Activated CD4-positive, alpha-beta T cell treated with anti-CD3 and anti-CD28 coated beads, Interleukin-2, amount 50 U/mL, for 4 hours (primary cell): ENCODE results near the gene PLEK2.
"Not testable (repeated sequence)": the region's sequence is repeated elsewhere in the genome, so short reads cannot be mapped to it uniquely, and the experiment has no call there.

ENCODE experiments used
- DNase-seq, 2 experiments: peaks; one replicate each; pipeline ENCODE4 v3.0.0-alpha.2; 2020

PLEK2 gene, protein sequence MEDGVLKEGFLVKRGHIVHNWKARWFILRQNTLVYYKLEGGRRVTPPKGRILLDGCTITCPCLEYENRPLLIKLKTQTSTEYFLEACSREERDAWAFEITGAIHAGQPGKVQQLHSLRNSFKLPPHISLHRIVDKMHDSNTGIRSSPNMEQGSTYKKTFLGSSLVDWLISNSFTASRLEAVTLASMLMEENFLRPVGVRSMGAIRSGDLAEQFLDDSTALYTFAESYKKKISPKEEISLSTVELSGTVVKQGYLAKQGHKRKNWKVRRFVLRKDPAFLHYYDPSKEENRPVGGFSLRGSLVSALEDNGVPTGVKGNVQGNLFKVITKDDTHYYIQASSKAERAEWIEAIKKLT

DNA sequence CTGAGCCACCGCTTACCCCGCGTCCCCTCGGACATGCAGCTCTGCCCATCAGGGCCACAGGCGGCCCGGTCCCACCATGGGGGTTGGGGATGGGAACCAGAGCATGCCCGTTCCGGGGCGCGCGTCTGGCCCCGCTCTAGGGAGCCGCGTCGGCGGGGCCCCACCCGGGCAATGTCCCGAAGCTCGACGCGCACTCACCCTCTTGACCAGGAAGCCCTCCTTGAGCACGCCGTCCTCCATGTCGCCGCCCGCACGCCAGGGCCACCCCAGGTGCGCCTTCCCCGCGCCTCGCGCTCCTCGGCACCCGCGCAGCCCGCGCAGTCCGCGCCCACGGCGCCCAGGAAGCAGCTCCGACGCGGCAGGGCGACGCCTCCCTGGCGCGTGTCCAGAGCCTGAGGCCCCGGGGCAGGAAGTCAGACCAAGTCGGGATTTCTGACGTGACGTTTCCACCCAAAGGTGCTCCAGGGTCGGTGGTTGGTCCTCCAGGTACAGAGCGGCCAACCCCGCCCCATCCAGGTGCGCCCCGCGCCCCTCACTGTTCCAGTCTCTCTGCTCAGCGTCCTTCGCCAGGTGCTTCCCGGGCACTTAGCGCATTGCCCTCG is at the start of gene PLEK2:
TSS of gene PLEK2 (minus strand) at position 346 of the 602 bp plus-strand sequence. CDS start at position 240, 106 bp downstream.
- peak; percentile 30 to 34 for DNase-seq

DNA sequence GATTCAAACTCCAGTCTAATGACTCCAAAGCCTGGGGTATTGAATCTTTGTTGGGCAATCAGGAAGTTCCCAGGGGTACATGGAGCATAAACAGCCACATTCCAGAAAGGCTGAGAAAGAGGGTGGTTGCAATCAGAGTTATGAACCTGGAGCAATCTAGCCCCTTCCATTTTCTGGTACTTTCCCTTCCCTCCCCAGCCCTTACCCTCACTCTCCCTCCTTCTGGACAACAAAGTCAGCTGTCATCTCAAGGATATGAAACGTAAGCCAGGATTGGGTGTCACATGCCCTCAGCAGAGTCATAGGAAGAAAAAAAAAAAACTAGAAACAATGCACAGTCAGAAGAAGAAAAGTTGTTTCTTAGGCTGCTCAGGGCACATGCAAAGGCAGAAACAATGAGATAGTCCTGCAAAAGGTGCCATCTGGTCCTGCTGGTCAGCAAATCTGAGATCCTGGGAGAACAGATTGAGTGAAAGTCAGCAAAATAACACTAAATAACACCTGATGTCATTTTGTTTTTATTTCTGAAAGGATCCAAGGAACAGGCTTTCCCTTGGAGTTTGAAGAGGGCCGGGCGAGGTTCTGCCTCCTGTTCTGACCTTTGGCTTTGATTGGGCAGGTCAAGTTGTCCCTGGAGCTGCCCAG is 49.5 kb upstream of the PLEK2 start:
- DNase-seq, result no peak

DNA sequence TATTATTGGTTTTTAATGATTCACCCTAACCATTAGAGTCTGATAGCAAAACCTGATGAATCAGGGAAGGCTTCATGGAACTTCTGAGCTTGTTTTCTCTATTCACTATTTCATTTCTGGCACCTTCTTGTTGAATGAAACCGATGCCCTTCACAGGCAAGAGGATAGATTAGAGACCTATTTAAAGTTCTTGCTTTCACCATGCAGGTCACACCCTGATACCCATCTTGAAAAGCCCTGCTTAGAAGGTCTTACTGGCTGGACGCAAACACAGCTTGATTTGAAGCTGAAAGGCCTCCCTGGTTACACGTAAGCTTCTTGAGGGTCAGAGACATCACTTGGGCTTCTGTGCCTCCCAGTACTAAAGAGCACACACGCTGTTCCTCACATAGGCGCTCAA is 47.4 kb upstream of the PLEK2 start:
- no peak for DNase-seq

DNA sequence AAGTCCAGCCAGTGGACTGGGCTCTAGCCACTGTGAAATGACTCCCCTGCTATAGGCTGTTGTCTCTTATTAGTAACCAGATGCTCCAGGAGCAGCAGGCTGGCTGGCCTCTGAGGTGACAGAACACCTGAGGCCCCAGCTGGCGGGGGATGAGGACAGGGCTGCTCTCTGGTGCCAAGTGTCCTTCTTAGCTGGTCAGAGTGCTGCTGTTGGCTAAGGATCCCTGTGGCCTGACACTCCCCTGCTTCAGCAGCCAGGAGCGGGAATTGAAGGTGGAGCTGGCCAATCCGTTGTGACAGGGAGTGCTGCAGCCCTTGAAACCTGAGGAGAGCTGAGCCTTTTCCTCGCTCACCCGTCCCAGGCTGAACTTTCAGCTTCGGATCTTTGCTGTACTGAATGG is 45.8 kb upstream of the PLEK2 start:
- no peak for DNase-seq

DNA sequence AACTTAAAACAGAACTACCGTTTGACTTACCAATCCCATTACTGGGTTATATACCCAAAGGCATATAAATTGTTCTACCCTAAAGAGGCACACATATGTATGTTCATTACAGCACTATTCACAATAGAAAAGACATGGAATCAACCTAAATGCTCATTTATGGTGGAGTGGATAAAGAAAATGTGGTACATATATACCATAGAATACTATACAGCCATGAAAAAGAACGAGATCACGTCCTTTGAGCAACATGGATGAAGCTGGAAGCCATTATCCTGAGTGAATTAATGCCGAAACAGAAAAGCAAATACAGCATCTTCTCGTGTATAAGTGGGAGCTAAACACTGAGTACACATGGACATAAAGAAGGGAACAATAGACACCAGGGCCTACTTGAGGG is 44.8 kb upstream of the PLEK2 start:
- DNase-seq, result no peak

DNA sequence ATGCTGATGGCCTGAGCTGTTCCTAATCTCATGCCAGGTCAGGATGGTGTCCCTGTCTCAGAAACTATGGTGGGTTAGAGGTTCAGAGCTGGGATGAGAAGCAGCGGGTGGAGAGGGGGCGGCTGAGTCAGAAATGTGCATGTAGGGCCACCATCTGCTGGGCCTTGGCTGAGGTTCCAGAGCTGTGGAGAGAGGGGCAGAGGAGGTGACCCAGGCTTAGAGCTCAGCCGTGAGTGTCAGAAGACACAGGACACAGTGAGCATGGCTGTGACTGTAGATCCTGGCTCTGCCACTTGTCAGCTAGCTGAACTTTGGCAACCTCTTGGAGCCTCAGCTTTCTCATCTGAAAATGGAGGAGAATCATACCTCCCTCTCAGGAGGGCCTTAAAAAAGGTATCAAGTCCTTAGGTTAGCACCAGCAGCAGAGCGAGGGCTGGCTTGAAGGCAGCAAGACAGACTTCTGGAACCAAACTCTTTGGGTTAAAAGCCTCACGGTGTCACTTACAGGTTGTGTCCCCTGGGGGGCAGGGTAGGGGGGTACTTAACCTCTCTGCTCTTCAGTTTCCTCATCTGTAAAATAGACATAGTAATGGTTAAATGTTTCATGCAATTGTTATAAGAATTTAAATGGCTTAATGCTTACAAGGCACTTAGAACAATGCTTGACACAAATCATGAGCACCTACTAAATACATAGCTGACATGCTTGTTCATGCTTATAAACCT is 41.8 kb upstream of the PLEK2 start:
- no peak for DNase-seq

DNA sequence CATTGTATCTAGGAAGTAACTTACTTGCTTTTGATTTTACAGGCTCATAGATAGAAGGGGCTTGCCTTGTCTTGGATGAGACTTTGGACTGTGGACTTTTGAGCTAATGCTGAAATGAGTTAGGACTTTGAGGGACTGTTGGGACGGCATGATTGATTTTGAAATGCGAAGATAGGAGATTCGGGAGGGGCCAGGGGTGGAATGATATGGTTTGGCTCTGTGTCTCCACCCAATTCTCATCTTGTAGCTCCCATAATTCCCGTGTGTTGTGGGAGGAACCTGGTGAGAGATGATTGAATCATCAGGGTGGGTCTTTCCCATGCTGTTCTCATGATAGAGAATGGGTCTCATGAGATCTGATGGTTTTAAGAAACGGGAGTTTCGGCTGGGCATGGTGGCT is 39.7 kb upstream of the PLEK2 start:
- not testable (repeated sequence) for DNase-seq

DNA sequence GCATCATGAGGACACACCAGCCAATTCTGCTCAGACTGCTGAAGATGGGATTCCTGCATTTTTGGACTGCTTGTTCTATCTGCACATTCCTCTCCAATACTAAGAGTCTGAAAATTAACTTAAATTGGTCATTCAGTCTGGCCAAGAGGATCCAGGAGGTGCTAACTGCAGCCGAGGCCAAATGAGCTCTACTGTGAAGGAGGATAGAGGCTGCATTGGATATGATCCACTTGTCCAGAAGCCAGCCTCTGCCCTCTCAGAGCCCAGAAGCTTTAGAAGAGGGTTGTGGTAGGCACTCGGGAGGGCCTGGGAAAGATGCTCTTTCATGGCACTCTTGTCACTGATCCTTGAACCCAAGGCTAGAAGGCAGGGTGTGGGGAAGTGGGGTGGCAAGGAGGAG is 37.1 kb upstream of the PLEK2 start:
- no peak for DNase-seq

DNA sequence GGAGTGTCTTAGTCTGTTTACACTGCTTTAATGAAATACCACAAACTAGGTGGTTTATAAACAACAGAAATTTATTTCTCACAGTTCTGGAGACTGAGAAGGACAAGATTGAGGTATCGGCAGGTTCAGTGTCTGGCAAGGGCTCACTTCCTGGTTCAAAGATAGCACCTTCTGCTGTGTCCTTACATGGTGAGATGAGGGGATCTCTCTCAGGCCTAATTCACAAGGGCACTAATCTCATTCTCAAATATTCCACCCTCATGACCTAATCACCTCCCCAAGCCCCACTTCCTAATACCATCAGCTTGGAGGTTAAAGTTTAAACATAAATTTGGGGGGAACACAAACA is 35.0 kb upstream of the PLEK2 start:
- DNase-seq, result no peak

DNA sequence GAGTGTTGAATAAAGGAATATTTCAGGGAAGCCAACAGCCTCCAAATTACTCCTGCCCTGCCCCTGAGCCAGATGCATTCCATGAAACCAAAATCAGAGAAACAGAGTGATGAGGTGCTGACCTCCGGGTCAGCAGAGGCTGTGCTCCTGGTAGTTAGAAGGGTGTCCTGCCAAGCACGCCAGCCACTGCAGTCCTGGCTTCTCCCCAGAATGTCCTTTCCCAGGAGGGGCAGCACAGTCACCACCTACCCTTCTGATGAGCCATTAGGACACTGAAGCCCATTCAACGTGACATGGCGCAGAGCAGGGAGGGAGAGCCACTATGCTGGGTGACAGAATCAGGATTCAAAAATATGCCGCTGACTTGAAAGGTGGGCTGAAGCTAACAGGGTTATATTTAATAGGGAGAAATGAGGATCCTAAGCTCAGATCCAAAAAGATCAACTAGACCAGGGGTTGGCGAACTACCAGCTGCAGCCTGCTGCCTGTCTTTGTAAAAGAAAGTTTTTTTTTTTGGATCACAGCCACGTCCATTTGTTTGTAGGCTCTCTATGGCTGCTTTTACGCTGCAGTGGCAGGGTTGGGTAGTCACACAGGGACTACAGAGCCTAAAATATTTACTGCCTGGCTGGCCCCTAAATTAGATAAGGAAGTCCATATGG is 34.5 kb upstream of the PLEK2 start:
- no peak for DNase-seq

DNA sequence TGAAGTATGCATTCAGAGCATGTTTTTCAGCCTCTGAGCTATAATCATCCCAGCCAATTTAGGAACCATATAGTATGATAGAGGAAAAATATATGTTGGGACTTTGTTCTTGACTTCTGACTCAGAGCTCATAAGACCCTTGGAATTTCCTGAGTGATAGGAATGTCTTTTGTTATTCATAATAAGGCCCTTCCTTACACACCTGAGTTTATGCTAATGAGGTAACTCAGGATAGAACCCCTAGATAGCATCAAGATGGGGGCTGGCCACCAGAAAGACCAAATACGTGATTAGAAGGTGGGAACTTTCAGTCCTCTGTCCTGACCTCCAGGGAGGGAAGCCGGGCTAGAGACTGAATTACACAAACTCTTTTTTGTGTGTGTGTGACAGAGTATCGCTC is 32.4 kb upstream of the PLEK2 start:
- DNase-seq, result no peak

DNA sequence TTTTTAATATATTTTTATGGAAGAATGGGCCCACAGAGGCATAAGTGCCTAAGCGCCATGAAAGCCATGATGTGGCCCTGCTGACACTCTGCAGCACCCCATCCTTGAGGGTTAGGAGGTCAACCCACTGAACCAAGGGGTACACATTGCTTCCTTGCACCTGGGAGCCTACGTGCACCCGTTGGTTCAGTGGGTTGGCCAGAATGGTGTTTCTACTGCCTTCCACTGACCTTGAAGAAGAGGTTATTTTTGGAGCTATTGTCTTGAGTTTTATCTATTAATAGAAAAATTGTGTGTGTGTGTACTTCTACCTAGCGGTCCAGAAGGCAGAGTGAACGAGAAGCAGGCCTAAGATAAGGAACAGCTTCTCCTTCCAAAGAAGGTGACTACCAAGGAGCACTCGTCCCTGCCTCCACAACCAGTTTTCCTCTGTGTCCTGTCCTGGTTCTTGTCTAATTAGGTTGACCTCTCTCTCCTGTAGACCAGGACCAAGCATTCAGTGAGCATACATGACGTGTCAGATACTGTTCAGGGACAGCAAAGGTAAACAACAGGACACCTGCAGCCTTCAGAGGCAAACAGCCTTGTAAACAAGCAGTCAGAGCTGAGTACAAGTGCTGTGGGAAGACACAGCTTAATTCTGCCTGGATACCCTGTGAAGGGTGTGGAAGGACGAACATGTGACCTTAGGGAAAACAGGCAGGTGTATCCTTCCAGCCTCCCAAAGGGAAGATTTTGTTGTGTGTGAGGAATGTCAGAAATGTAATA is 30.4 kb upstream of the PLEK2 start:
- DNase-seq, result no peak

DNA sequence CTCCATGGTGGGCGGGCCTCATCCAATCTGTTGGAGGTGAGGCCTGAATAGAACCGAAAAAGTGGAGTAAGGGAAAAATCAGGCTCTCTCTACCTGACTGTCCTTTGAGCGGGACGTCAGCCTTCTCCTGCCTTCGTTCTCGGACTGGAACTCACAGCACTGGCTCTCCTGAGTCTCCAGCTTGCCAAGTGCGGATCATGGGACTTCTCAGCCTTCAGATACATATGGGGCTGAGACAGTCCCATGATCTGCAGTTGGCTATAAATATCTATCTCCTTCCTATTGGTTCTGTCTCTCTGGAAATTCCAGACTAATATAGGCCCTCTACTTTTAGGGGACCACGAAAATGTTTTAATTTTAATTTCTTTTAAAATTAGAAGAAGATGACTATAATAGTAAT is 29.7 kb upstream of the PLEK2 start:
- DNase-seq, result no peak

DNA sequence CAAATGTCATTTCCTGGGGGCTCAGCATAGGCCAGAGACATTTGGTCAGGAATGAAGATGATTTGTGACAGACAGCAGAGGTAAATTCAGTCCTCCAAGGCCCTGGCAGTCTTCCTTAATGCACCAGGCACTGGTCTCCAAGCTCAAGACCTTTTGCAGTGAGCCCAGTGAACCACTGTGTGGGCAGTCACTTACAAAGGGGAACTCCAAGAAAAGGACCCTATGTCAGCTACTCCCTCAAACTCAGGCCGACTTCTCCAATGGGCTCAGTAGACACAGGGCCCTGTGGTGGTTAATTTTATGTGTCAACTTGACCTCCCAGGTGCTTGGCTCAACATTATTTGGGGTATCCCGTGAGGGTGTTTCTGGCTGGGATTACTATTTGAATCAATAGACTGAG is 29.3 kb upstream of the PLEK2 start:
- DNase-seq, result no peak

DNA sequence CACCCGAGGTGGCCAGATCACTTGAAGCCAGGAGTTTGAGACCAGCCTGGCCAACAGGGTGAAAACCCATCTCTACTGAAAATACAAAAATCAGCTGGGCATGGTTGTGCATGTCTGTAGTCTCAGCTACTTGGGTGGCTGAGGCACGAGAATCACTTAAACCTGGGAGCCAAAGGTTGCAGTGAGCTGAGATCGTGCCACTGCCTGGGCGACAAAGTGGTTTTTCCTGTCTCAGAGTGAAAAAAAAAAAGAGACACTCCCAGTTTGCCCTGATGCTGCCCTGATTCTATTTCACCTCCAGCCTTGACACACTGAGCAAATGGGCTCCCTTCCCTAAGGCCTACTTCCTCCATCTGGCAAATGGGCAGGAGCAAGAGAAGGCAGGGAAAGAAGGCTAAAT is 28.5 kb upstream of the PLEK2 start:
- DNase-seq, result no peak

DNA sequence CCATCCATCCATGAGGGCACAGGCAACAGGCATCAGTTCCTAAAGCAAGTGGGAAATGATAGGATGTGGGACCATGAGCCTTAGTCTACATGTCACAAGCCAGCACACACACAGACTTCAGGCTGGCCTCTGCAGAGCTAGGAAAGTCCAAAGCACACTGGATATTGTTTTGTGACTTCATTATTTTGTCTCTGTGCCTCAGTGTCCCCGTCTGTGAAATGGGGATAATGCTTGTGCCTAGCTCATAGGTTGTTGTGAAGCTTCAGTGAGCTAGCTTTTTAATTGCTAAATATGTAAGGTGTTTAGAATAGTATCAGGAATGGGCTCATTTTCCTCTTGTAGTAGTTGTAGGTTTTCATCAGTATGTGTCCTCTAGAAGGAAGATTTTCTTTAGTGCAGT is 27.0 kb upstream of the PLEK2 start:
- no peak for DNase-seq

DNA sequence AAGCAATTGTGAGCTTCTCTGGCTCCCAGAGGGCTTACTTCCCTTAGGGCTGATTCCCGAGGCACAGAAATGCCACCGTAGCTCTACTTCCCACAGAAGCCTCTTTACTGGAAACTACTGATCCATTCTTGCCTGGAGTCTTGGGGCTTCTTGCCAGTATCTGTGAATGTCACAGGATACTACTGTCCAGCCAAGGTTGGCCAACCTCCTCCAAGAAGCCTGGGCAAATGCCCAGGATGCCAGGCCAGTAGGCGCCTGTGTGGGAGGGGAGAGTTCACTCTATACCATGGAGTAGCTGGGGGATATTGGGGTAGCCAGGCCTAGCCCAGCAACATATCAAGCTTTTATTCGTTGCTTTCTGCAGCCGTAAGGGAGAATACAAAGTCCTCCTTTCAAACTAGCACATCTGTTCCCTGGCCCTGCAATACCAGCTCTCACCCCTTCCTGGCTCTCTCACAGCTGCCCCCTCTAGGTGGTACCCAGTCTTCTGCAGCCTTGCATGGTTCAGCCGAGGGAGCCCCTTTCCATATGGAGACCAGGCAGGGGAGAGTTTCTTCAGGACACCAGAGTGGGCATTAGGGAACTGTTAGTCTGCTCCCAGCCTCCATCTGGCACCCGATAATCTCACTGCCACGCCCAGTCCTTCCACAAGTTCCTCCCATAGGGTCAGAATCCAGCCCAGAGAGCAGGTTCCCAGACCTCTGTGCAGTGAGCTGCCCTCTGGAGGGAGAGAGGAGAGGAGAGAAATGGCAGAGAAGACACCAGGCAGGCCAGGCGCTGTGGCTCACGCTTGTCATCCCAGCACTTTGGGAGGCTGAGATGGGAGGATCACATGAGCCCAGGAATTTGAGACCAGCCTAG is 24.3 kb upstream of the PLEK2 start:
- DNase-seq, result no peak

DNA sequence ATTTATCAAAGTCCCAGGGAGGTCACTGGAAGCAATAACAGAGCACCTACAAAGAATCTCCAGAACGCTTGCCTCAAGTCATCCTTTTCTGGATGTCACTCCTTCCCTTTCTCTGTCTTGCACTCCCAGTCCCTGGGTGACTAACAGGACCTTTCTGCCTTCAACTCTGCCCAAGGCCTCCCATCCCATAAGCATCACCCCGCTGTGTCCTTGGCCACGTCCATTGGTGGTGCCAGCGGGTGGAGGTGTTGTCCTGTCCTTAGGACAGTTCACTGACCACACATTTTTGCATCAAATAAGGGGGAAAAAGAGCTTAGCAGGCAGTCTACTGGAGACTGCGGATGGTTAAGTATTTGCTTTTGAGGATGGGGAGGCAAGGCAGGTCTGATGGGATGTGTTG is 23.6 kb upstream of the PLEK2 start:
- no peak for DNase-seq

DNA sequence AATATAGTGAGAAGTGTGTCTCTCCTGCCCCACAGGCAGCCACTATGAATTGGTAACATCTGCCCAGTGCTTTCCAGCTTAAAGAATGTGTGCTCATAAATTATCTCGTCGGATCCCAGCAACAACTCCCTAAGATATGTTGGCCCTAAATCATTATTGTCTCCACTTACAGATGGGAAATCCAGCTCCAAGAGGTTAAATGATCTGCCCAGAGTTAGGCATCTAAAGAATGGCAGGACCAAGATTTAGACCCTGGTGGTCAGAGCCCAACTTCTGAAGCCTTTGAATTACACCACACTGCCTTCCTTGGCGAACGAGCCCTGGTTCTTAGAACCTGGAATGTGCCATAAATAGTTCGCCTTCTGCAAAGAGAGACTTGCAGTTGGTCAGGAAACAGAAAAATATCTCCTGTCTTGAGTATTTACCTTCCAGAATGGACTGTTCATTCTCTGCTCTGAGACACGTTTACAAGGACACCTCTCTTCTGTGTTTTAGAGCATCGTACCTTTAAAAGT is 20.1 kb upstream of the PLEK2 start:
- no peak for DNase-seq

DNA sequence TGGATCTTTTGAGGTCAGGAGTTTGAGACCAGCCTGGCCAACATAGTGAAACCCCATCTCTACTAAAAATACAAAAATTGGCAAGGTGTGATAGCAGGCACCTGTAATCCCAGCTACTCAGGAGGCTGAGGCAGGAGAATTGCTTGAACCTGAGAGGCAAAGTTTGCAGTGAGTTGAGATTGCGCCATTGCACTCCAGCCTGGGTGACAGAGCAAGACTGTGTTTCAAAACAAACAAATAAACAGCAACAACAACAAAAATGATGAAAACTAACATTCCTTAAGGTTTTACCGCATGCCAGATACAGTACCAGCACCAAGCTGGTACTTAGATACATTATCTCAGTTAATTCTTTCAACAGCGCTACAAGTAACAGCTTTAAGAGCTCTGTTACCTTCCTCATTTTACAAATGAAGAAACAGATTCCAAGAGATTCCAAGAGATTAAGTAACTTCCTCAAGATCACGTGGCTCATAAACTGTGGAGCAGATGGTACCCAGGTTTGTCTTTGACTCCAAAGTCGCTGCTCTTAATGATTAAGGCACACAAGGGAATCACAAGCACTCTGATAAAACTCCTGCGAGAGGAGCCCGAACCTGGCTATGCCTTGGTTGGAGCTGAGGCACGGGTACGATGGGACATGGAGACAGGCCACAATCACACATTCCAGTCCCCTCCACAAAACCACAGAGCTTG is 17.7 kb upstream of the PLEK2 start:
- no peak for DNase-seq
